HCT116 (cell line): ENCODE measurements around the gene RYR2. TPM values are rescaled to one million over a fixed set of nuclear protein-coding genes. Genes with fewer than 3 reads are reported as not detected.

Experiments used
- ATAC-seq: fragments of 200-7000 bp; cut with Tn5 transposase; 2 replicates; pipeline ENCODE4 v1.9.1; 2020; ENCODE audit warnings: mild to moderate bottlenecking, moderate library complexity
- BruUV-seq: library from RNA; stranded (reverse); fragments of 400-500 nt; replicated peaks from 2 replicates; lab custom pipeline; 2021; lab: Mats Ljungman, UMichigan
- CTCF ChIA-PET: fragments of 300-600 bp; sonication (Branson Sonifier 250); formaldehyde crosslinking; loops from one replicate; lab custom pipeline; 2021; ENCODE audit warnings: antibody characterized with exemption; lab: Charles Lee
- POLR2A ChIA-PET: fragments of 300-600, 350-600 bp; sonication (Branson Sonifier 250); formaldehyde crosslinking; loops from one replicate; lab custom pipeline; 2021; ENCODE audit warnings: antibody characterized with exemption; lab: Charles Lee
- RAD21 ChIA-PET, 2 experiments: fragments of 300-600 bp; sonication (Branson Sonifier 250); formaldehyde crosslinking; loops; one replicate each; lab custom pipeline; 2023; ENCODE audit warnings: low total read pairs in 2 of 2; ENCODE audit not compliant: uncharacterized antibody in 2 of 2, unreplicated experiment in 2 of 2, low non-redundant PET in 1 of 2; lab: Charles Lee
- DNase-seq: peaks from one replicate; pipeline ENCODE4 v3.0.0-alpha.2; 2010; ENCODE audit warnings: low read depth, low spot score
- H2AFZ ChIP-seq: fragments of 200-600 bp; shearing (Covaris generic), sonication (generic); 2 replicates; pipeline ENCODE4 v1.6.1; 2017; ENCODE audit warnings: low read depth, mixed run types, mixed read lengths, antibody characterized with exemption, low read length; ENCODE audit not compliant: poor library complexity, severe bottlenecking
- H3K27ac ChIP-seq: 2 replicates; pipeline ENCODE4 v1.5.1; 2012; ENCODE audit warnings: low read depth, low read length
- H3K27me3 ChIP-seq: fragments of 200-600 bp; sonication (generic); 2 replicates; pipeline ENCODE4 v1.6.1; 2016; ENCODE audit warnings: mixed run types, low read length, mixed read lengths; ENCODE audit not compliant: insufficient read depth
- H3K36me3 ChIP-seq, 2 experiments: fragments of 200-500 bp in 1 of 2; fragments of 200-600 bp in 1 of 2; sonication (Bioruptor generic) in 1 of 2; sonication (generic) in 1 of 2; 2 replicates each; pipeline versions ENCODE4 v1.5.1 to v1.6.1; 2014 to 2016; ENCODE audit warnings: low read length in 2 of 2, inconsistent platforms in 1 of 2, mixed read lengths in 1 of 2, mixed run types in 1 of 2; ENCODE audit not compliant: insufficient read depth in 2 of 2, control insufficient read depth in 1 of 2
- H3K4me1 ChIP-seq, 2 experiments: fragments of 200-600 bp in 1 of 2; sonication (generic) in 1 of 2; 2 replicates each; pipeline versions ENCODE4 v1.5.1 to v1.6.1; 2012 to 2017; ENCODE audit warnings: low read length in 2 of 2, inconsistent platforms in 1 of 2, mild to moderate bottlenecking in 1 of 2, mixed read lengths in 1 of 2, mixed run types in 1 of 2, moderate library complexity in 1 of 2; ENCODE audit not compliant: insufficient read depth in 2 of 2, control insufficient read depth in 1 of 2
- H3K4me2 ChIP-seq: fragments of 200-600 bp; sonication (generic); 2 replicates; pipeline ENCODE4 v1.6.1; 2017; ENCODE audit warnings: mixed run types, low read length, mixed read lengths
- H3K4me3 ChIP-seq, 2 experiments: fragments of 200-600 bp in 1 of 2; sonication (generic) in 1 of 2; replicated peaks in 1 of 2; 2 replicates each; pipeline ENCODE4 v1.5.1; 2011 to 2016; ENCODE audit warnings: low read length in 2 of 2, control low read depth in 1 of 2, low read depth in 1 of 2, mild to moderate bottlenecking in 1 of 2, mixed read lengths in 1 of 2, mixed run types in 1 of 2
- H3K79me2 ChIP-seq: fragments of 200-600 bp; sonication (generic); 2 replicates; pipeline ENCODE4 v1.6.1; 2017; ENCODE audit warnings: mild to moderate bottlenecking, mixed run types, low read length, moderate library complexity, mixed read lengths; ENCODE audit not compliant: insufficient read depth
- H3K9ac ChIP-seq: fragments of 200-600 bp; sonication (generic); 2 replicates; pipeline ENCODE4 v1.6.1; 2016; ENCODE audit warnings: low read length, mixed read lengths
- H3K9me2 ChIP-seq: fragments of 200-600 bp; sonication (generic), shearing (Covaris generic); 2 replicates; pipeline ENCODE4 v1.6.1; 2017; ENCODE audit warnings: mixed run types, mild to moderate bottlenecking, moderate library complexity; ENCODE audit not compliant: insufficient read depth
- H3K9me3 ChIP-seq, 2 experiments: fragments of 200-500 bp in 1 of 2; fragments of 200-600 bp in 1 of 2; sonication (Bioruptor generic) in 1 of 2; sonication (generic) in 1 of 2; 2 replicates each; pipeline ENCODE4 v1.6.1; 2014 to 2017; ENCODE audit warnings: low read length in 2 of 2, mixed read lengths in 2 of 2, inconsistent platforms in 1 of 2, low read depth in 1 of 2, mild to moderate bottlenecking in 1 of 2, mixed run types in 1 of 2, moderate library complexity in 1 of 2; ENCODE audit not compliant: control insufficient read depth in 1 of 2, insufficient read depth in 1 of 2
- H4K20me1 ChIP-seq: fragments of 200-600 bp; sonication (generic), shearing (Covaris generic); 2 replicates; pipeline ENCODE4 v1.6.1; 2017; ENCODE audit warnings: mixed run types, mild to moderate bottlenecking, moderate library complexity; ENCODE audit not compliant: insufficient read depth
- ATF3 ChIP-seq: IDR thresholded peaks from 2 replicates; pipeline ENCODE4 v1.6.1; 2012
- CBX3 ChIP-seq: IDR thresholded peaks from 2 replicates; pipeline ENCODE4 v1.6.1; 2012; ENCODE audit warnings: low read depth
- CTCF ChIP-seq, 3 experiments: fragments of 200-600 bp in 1 of 3; sonication (generic) in 1 of 3; IDR thresholded peaks in 2 of 3; conservative IDR thresholded peaks in 1 of 3; 2 replicates each; pipeline ENCODE4 v1.5.1; 2012 to 2017; ENCODE audit warnings: low read depth in 2 of 3, low read length in 2 of 3, antibody characterized with exemption in 1 of 3, borderline replicate concordance in 1 of 3, control low read depth in 1 of 3, mild to moderate bottlenecking in 1 of 3, mixed read lengths in 1 of 3, mixed run types in 1 of 3, moderate library complexity in 1 of 3; ENCODE audit not compliant: insufficient read depth in 1 of 3
- ELF1 ChIP-seq: IDR thresholded peaks from 2 replicates; pipeline ENCODE4 v1.6.1; 2012; ENCODE audit warnings: low read depth, borderline replicate concordance
- FOSL1 ChIP-seq: IDR thresholded peaks from 2 replicates; pipeline ENCODE4 v1.6.1; 2012; ENCODE audit warnings: low read depth
- MAX ChIP-seq: IDR thresholded peaks from 2 replicates; pipeline ENCODE4 v1.6.1; 2012
- POLR2A ChIP-seq: IDR thresholded peaks from 2 replicates; pipeline ENCODE4 v1.7.0; 2011; ENCODE audit warnings: borderline replicate concordance; ENCODE audit not compliant: insufficient read depth, insufficient read length; ENCODE audit errors: extremely low read depth
- POLR2AphosphoS5 ChIP-seq: IDR thresholded peaks from 2 replicates; pipeline ENCODE4 v1.6.1; 2011; ENCODE audit warnings: mild to moderate bottlenecking, low read depth, low read length, moderate library complexity
- RAD21 ChIP-seq: IDR thresholded peaks from 2 replicates; pipeline ENCODE4 v1.6.1; 2012; ENCODE audit warnings: low read depth, mild to moderate bottlenecking
- SP1 ChIP-seq: IDR thresholded peaks from 2 replicates; pipeline ENCODE4 v1.6.1; 2012; ENCODE audit warnings: low read depth
- SRF ChIP-seq: IDR thresholded peaks from 2 replicates; pipeline ENCODE4 v1.6.1; 2012; ENCODE audit warnings: low read depth
- TCF7L2 ChIP-seq: IDR thresholded peaks from 2 replicates; pipeline ENCODE4 v1.7.0; 2011; ENCODE audit warnings: borderline replicate concordance, inconsistent platforms; ENCODE audit not compliant: insufficient read depth, insufficient read length; ENCODE audit errors: extremely low read depth
- YY1 ChIP-seq: IDR thresholded peaks from 2 replicates; pipeline ENCODE4 v1.6.1; 2011; ENCODE audit warnings: low read length, low read depth, moderate library complexity, mild to moderate bottlenecking; ENCODE audit not compliant: insufficient replicate concordance; ENCODE audit errors: extremely low read depth
- ZBTB33 ChIP-seq: IDR thresholded peaks from 2 replicates; pipeline ENCODE4 v1.6.1; 2011; ENCODE audit warnings: mild to moderate bottlenecking, low read length, moderate library complexity; ENCODE audit not compliant: insufficient replicate concordance; ENCODE audit errors: extremely low read depth
- ZFX ChIP-seq: fragments of 450-650 bp; IDR thresholded peaks from 2 replicates; pipeline ENCODE4 v1.6.1; 2017
- ZNF274 ChIP-seq: fragments of 200-500 bp; sonication (Bioruptor generic); IDR thresholded peaks from 2 replicates; pipeline ENCODE4 v1.6.1; 2014; ENCODE audit warnings: mild to moderate bottlenecking, low read depth, low read length, inconsistent platforms
- intact Hi-C: fragments of 100-400 bp; cut with micrococcal nuclease; formaldehyde crosslinking; loops from 2 replicates; pipeline ENCODE4 v1.10.0; 2022
- total RNA-seq: library from RNA; stranded (reverse); gene quantifications from one replicate; pipeline ENCODE4 v1.2.1, GENCODE V29; 2021; ENCODE audit not compliant: unreplicated experiment
- TF ChIP-seq, protein P1 (sequence below): IDR thresholded peaks from 2 replicates; pipeline ENCODE4 v1.6.1; 2012; ENCODE audit warnings: low read depth

Gene RYR2
- total RNA-seq, 1 experiment from 2014 or later, result 0.02 TPM

GRCh38 chr1:237711281-237711680 lies 669.3 kb downstream of the RYR2 start:
- Histone ChIP-seq H3K27ac (no peak overlapping the region), H3K4me2 (no peak overlapping the region), H4K20me1 (no peaks in the 10 kb centered on the region), H3K9me2 (no peaks in the 10 kb centered on the region), H3K9me3 (peaks cover 11 to 12% of the 10 kb centered on the region in 2 experiments; a peak in 2 of 4 replicates), H3K4me1 (no peaks in the 10 kb centered on the region), H3K36me3 (no peaks in the 10 kb centered on the region), H3K4me3 (no peak overlapping the region), H3K9ac (no peak overlapping the region), H3K27me3 (no peaks in the 10 kb centered on the region), H2AFZ (no peak overlapping the region), H3K79me2 (no peaks in the 10 kb centered on the region)
- ChIA-PET CTCF (no interaction called here), RAD21 (no interaction called here), POLR2A (no interaction called here)
- BruUV-seq, result no TSS peak
- intact Hi-C loops, result no loop called here
- TF ChIP-seq CBX3 (no peak), SP1 (no peak), POLR2AphosphoS5 (no peak), MAX (no peak), ZNF274 (no peak), YY1 (no peak), ELF1 (no peak), SRF (no peak), RAD21 (no peak), ZBTB33 (no peak), CTCF (IDR thresholded peaks at IDR 0.05 in 2 of 3, conservative IDR thresholded peaks at IDR 0.05 in 1 of 3; ENCODE audit: borderline replicate concordance in 1 of 3, insufficient read depth in 1 of 3, low read depth in 2 of 3, low read length in 2 of 3) (no peak), ZFX (no peak), FOSL1 (no peak), TCF7L2 (no peak), ATF3 (no peak), POLR2A (no peak)
- TF ChIP-seq, protein P1, sequence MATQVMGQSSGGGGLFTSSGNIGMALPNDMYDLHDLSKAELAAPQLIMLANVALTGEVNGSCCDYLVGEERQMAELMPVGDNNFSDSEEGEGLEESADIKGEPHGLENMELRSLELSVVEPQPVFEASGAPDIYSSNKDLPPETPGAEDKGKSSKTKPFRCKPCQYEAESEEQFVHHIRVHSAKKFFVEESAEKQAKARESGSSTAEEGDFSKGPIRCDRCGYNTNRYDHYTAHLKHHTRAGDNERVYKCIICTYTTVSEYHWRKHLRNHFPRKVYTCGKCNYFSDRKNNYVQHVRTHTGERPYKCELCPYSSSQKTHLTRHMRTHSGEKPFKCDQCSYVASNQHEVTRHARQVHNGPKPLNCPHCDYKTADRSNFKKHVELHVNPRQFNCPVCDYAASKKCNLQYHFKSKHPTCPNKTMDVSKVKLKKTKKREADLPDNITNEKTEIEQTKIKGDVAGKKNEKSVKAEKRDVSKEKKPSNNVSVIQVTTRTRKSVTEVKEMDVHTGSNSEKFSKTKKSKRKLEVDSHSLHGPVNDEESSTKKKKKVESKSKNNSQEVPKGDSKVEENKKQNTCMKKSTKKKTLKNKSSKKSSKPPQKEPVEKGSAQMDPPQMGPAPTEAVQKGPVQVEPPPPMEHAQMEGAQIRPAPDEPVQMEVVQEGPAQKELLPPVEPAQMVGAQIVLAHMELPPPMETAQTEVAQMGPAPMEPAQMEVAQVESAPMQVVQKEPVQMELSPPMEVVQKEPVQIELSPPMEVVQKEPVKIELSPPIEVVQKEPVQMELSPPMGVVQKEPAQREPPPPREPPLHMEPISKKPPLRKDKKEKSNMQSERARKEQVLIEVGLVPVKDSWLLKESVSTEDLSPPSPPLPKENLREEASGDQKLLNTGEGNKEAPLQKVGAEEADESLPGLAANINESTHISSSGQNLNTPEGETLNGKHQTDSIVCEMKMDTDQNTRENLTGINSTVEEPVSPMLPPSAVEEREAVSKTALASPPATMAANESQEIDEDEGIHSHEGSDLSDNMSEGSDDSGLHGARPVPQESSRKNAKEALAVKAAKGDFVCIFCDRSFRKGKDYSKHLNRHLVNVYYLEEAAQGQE, result no peak
- ATAC-seq, result no peak
- DNase-seq, result no peak
